ENCODE measurements around the gene DOCK2.
A peak's percentile ranks its signal among the peaks of the same experiment; 100 is the strongest.

Gene DOCK2

DNA sequence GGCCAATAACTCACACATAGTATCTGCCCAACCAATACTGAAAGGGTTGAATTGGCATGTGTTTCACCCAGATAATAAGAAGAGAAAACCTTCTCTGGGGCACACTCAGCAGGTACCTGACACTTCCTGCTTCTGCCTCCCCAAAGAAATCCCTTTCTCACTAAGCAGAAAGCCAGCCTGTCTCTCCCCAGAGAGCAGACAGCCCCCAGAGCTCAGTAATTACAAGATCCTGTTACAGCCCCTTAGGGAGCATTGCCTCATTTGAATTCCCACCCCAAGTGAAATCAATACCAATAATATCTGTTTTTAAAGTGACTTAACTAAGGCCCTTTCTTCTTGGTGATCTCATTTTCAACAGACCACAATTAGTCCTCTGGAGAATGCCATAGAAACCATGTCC, 430.1 kb downstream of the DOCK2 start:
- Histone ChIP-seq H3K36me3 (no peaks in the 10 kb centered on the region), H3K9me3 (no peaks in the 10 kb centered on the region), H3K27me3 (peaks cover 0 to 5% of the 10 kb centered on the region in 2 donors), H3K4me1 (no peaks in the 10 kb centered on the region), H3K27ac (no peak overlapping the region), H3K4me3 (no peak overlapping the region)
- TF ChIP-seq, protein P1, sequence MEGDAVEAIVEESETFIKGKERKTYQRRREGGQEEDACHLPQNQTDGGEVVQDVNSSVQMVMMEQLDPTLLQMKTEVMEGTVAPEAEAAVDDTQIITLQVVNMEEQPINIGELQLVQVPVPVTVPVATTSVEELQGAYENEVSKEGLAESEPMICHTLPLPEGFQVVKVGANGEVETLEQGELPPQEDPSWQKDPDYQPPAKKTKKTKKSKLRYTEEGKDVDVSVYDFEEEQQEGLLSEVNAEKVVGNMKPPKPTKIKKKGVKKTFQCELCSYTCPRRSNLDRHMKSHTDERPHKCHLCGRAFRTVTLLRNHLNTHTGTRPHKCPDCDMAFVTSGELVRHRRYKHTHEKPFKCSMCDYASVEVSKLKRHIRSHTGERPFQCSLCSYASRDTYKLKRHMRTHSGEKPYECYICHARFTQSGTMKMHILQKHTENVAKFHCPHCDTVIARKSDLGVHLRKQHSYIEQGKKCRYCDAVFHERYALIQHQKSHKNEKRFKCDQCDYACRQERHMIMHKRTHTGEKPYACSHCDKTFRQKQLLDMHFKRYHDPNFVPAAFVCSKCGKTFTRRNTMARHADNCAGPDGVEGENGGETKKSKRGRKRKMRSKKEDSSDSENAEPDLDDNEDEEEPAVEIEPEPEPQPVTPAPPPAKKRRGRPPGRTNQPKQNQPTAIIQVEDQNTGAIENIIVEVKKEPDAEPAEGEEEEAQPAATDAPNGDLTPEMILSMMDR (IDR thresholded peaks at IDR 0.05), result no peak
- DNase-seq, result no peak
- intact Hi-C loops (cut with DNase I; ENCODE audit: low total_unique reads), result no loop called here

DNA sequence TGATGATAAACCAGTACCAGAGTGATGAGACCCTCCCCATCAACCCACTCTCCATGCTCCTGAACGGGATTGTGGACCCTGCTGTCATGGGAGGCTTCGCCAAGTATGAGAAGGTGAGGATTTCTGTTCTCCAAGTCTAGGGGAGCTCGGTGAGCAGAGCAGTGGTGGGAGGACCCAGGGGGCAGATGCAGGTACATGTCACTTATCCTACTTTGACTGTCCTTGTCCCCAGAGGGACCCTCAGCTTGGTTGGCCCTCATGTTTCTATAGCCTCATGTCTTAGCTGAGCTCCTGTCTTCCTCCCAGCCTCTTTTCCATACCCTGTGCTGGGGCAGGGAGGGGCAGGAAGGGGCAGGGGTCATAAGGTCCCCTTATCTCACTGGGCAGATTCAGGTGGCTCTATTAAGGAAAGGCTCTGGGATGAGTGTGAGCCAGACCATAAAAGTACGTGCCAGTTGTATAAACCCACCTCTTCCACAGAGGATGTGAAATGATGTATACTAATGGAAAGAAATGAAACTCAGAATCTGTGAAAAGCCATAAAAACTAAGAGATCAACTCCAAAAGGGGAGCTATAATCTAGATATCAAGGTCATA, 430.6 kb downstream of the DOCK2 start:
- Histone ChIP-seq H3K27ac (no peak overlapping the region), H3K9me3 (no peaks in the 10 kb centered on the region), H3K4me1 (no peaks in the 10 kb centered on the region), H3K36me3 (no peaks in the 10 kb centered on the region), H3K27me3 (peaks cover 0 to 5% of the 10 kb centered on the region in 2 donors), H3K4me3 (no peak overlapping the region)
- TF ChIP-seq, protein P1 (IDR thresholded peaks at IDR 0.05), result no peak
- no peak for DNase-seq
- intact Hi-C loops (cut with DNase I; ENCODE audit: low total_unique reads), result no loop called here

DNA sequence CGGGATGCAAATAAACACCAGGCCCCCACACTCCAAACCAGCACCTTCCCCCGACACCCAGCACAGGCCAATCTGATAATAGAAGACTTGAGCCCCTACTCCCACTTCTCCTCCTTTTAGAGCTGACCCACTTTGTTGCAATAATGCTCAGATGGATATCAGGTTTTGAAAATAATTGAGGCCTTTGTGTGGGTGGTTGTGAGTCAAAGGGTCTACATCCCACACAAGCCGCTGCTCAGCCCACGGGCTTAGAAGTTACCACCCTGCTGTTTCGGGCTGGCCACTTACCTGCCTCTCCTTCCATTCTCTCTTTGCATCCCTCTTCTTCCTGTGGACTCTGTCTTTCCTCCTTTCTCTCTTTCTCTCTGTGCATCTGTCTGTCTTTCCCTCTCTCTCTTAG, 432.4 kb downstream of the DOCK2 start:
- Histone ChIP-seq H3K4me1 (no peaks in the 10 kb centered on the region), H3K27ac (no peak overlapping the region), H3K9me3 (no peaks in the 10 kb centered on the region), H3K4me3 (no peak overlapping the region), H3K27me3 (peaks cover 0 to 5% of the 10 kb centered on the region in 2 donors), H3K36me3 (no peaks in the 10 kb centered on the region)
- intact Hi-C loops (cut with DNase I; ENCODE audit: low total_unique reads), result no loop called here
- TF ChIP-seq, protein P1 (IDR thresholded peaks at IDR 0.05), result no peak
- DNase-seq, result no peak

DNA sequence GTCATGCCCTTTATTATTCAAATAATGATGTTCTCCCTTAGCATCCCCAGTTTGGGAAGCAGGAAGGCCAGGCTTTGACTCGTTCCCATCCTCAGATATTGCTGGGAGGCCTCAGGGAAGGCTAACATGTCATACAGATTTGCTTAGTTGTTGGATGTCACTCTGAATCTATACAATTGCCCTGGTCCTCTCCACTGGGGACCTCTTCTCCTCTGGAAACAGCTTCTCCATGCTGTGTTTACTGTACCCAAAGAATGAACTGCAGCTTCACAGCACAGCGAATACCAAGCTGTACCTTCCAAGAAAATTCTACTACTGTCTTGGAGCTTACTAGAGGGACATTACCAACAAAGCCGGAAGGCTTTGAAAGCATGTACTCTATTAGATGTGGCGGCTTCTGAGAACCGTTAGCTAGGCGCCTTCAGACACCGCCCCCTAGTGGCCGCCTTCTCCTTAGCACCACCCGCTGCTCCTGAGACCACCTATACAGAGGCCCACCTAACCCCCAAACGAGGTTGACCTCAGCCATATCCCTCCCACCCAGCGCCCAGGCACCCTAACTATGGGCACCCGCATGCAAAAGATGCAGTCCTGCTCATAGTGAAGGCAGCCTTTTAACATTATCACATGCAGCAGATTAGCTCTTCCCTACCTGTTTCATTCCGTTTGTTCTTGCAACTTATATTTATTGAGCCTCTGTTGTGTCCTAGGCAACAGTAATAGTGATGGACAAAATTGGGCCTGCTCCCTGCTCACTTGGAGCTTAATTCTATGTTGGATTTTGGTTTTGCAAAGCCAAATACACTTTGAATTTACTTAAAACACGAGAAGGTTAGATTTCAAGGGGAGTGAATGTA, 433.7 kb downstream of the DOCK2 start:
- Histone ChIP-seq H3K36me3 (no peaks in the 10 kb centered on the region), H3K4me1 (no peaks in the 10 kb centered on the region), H3K4me3 (no peak overlapping the region), H3K27ac (no peak overlapping the region), H3K9me3 (no peaks in the 10 kb centered on the region), H3K27me3 (peaks cover 0 to 5% of the 10 kb centered on the region in 2 donors)
- intact Hi-C loops (cut with DNase I; ENCODE audit: low total_unique reads), result no loop called here
- TF ChIP-seq, protein P1 (IDR thresholded peaks at IDR 0.05), result peak; percentile 11 to 36
- DNase-seq, result no peak

DNA sequence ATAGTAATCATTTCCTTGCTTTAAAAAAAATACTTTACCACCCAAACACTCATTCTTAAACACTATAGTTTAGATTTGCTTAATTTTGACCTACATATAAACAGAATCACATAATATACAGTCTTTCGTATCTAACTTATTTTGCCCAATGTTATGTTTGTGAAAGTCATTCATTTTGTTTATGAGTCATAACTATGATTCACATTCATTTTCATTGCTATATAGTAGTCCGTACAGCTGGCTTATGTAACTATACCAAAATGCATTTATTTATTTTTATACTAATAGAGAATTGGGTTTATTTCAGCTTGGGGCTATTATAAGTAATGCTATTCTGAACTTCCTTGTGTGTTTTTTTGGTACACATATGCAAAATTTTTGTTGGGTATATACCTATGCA, 434.7 kb downstream of the DOCK2 start:
- no peak overlapping the region for H3K27ac ChIP-seq
- TF ChIP-seq, protein P1 (IDR thresholded peaks at IDR 0.05), result no peak
- no peaks in the 10 kb centered on the region for H3K4me1 ChIP-seq
- no peaks in the 10 kb centered on the region for H3K9me3 ChIP-seq
- peaks cover 0 to 5% of the 10 kb centered on the region in 2 donors for H3K27me3 ChIP-seq
- no peaks in the 10 kb centered on the region for H3K36me3 ChIP-seq
- no peak overlapping the region for H3K4me3 ChIP-seq
- intact Hi-C loops (cut with DNase I; ENCODE audit: low total_unique reads), result no loop called here
- DNase-seq, result no peak

Measured in tibial artery (tissue), 4 donors.